ENCODE results near the gene OR8K5.
"Not testable (repeated sequence)": the region's sequence is repeated elsewhere in the genome, so short reads cannot be mapped to it uniquely, and the experiment has no call there.

The OR8K5 gene

GRCh38 chr11:56160217-56160616, at the start of gene OR8K5:
Gene OR8K5 (minus strand): TSS chr11:56160317. CDS start chr11:56160317, 0 bp downstream.
- DNase-seq: no peak

- no peak for DNase-seq
Measured at GRCh38 chr11:56207790-56208189, 47.7 kb upstream of the OR8K5 start.

GRCh38 chr11:56197367-56197766, 37.2 kb upstream of the OR8K5 start:
- no peak for DNase-seq

- no peak for DNase-seq
Measured at GRCh38 chr11:56196705-56197104, 36.6 kb upstream of the OR8K5 start.

GRCh38 chr11:56188602-56189001, 28.5 kb upstream of the OR8K5 start:
- DNase-seq: no peak

GRCh38 chr11:56183459-56183858, 23.3 kb upstream of the OR8K5 start:
- DNase-seq: no peak

- no peak for DNase-seq
Measured at GRCh38 chr11:56176318-56176717, 16.2 kb upstream of the OR8K5 start, which contains the start of gene OR5J2. Gene OR5J2 (plus strand): TSS chr11:56176618. CDS start chr11:56176618, 0 bp downstream.

- DNase-seq: no peak
Measured at GRCh38 chr11:56172256-56172830, 12.2 kb upstream of the OR8K5 start.

GRCh38 chr11:56163804-56164203, 3.7 kb upstream of the OR8K5 start:
- no peak for DNase-seq

GRCh38 chr11:56152333-56152732, 7.8 kb downstream of the OR8K5 start:
- no peak for DNase-seq

- no peak for DNase-seq
Measured at GRCh38 chr11:56151376-56151775, 8.7 kb downstream of the OR8K5 start.

GRCh38 chr11:56143681-56144080, 16.4 kb downstream of the OR8K5 start:
- not testable (repeated sequence) for DNase-seq

GRCh38 chr11:56140151-56140661, 19.9 kb downstream of the OR8K5 start, which contains the start of gene OR8J3:
Gene OR8J3 (minus strand): TSS chr11:56140201. CDS start chr11:56137718, 2,483 bp downstream.
- no peak for DNase-seq

- DNase-seq: no peak
Measured at GRCh38 chr11:56122073-56122472, 38.0 kb downstream of the OR8K5 start, which contains the start of gene OR8H3. Gene OR8H3 (plus strand): TSS chr11:56122373. CDS start chr11:56122373, 0 bp downstream.

Data from NCI-H1417 treated with DMSO at 0.1 percent for 48 hours (cell line).